NCI-H748 (cell line): ENCODE measurements around the gene ADD1.

Source experiments
- DNase-seq: peaks from one replicate; lab custom pipeline; 2025; ENCODE audit not compliant: unreplicated experiment; lab: John Stamatoyannopoulos, UW

The ADD1 gene

DNA sequence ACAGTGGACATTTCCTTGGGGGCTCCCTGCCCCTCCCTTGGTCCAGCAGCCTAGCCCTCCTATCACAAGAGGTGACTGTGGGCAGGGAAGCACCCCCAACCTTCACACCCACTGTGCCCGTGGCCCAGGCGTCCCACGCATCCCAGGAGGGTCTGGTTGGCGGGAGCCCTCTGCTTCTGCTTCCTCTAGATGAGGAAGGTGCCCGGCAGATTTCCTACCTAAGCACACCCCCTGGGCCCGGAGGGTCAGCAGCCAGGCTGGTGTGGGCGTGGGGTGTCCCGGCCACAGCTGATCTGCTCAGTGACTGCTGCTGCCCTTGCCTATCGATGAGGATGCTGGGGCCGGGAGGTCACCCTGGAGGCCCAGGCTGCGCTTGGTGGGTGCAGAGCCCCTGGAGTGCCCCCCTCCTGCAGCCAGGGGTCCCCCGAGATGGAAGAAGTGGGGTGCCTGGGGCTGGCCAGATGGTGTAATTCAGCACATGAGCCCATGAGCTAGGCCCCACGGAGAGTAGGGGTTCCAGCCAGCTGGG, 38.6 kb upstream of the ADD1 start:
- no peak for DNase-seq

DNA sequence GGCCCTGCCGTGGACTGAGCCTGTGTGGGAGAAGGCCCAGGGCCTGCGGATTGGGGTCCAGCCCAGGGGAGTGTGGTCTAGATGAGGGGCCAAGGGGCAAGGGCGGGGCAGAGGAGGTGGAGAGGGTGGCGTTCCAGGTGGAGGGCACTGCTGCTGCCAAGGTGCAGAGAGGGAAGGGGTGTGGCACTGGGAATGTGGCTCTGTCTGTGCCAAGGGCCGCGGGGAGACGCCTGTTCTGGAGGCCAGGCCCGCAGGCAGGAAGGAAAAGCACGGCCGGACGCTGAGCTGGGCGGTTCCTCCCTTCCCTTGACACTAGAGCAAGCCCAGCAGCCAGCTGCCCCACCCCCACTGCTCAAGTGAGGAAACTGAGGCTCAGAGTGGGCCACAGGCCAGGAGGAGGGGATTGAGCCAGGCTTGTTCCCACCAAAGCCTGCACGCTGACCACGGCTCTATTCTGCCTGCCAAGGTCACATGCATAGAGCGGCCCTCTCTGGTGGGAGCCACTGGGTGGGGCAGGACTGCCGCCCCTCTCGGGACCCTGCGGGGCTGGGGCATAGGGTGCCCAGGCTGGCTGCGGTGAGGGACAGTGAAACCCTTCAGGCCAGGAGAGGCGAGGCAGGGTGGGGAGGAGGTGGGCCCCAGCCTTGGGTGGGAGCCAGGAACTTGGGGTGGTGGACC, 37.8 kb upstream of the ADD1 start:
- DNase-seq, result no peak

DNA sequence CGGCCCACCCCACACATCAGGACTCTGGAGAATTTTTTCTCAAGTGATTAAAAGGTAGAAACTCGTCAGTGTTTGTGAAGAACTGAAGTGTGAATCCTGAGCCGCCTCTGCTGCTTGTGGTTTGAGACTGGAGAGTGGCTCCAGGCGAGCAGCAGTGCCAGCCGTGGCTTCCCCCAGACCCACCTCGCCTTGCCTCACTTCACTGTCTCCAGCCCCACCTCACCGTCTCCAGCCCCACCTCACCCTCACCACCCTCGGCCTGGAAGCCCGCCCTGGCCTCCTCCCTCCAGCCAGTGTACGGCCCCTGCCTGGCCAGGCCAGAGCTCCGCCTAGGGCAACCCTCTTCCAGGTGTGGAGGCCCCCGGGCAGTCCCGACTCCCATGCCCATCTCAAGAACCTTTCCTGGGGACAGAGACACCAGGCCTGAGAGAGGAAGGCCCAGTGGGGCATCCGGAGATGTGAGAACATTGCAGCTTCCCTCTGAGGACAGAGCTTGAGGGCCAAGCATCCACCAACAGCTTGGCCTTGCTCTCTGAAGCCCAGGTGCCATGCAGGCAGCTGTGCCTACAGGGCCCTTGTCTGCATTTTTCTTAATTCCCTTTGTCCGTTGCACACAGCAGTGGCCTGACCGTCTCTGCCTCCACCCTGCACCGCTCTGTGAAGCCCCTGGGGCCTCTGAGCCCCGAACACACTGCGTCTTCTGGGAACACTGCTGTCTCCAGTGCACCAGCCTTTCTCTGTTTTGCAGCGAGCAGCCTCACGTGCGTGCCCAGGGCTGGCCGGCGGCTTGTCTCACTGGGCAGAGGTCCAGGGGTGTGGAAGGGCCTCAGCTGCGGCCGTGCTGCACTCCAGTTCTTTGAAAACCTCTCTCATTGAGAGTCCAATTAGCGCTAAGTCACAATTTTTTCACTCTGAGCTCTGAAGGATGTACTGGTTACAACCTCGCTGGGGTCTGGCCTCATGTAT, 37.0 kb upstream of the ADD1 start:
- no peak for DNase-seq

DNA sequence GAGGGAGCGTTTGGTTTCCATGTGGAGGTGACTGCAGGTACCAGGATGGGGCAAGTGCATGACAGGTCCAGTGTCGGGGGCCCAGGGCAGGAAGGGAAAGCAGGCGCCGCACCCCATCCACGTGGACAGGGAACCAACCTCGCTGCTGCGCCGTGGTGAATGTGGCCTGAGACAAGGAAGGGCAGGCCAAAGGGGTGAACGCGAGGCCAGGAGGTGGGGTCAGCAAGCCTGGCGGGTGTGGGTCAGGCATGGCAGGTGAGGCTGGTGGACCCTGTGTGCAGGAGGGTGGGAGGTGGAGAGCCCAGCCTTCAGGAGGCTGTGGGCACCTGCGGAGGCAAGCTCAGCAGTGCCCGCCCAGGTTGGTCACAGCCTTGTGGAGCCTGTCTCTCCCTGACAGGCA, 36.1 kb upstream of the ADD1 start:
- no peak for DNase-seq

DNA sequence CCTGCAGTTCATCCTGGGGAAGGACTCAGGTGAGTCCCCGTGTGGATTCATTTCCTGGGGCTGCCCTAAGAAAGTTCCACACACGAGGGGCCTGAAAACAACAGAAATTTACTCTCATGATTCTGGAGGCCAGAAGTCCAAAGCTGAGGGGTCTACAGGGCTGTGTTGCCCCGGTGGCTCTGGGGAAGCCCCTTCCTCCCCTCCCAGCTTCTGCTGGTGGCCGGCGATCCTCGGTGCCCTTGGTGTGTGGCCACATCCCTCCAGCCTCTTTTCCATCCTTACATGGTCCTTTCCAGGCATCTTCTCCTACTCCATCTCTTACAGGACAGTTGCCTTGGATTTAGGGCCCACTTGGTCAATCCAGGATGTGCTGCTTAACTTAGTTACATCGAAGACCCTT, 35.6 kb upstream of the ADD1 start:
- no peak for DNase-seq

DNA sequence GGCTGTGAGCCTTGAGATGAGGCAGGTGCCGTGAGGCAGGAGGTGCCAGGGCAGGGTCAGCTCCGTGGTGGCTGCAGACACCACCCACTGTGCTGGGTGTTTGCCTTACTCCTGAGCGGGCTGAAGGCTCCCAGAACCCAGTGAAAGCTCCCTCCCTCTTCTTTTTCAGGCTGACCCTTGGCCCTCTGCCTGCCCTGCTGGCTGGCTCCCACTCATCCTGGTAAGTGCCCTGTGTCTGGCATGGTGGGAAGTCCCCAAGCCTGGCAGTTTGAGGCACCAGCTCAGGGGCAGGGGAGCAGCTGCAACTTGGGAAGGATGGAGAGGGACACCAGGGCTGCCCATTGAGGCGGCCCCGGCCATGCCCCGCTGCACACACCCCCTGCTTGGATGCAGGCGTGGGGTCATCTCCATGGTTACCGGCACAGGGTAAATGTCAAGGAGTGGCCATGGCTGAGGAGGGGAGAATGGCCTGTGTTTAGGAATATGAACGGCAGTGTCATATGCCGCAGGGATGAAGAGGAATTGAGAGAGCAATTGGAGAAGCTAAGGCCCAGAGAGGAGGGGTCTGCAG, 33.9 kb upstream of the ADD1 start:
- no peak for DNase-seq

DNA sequence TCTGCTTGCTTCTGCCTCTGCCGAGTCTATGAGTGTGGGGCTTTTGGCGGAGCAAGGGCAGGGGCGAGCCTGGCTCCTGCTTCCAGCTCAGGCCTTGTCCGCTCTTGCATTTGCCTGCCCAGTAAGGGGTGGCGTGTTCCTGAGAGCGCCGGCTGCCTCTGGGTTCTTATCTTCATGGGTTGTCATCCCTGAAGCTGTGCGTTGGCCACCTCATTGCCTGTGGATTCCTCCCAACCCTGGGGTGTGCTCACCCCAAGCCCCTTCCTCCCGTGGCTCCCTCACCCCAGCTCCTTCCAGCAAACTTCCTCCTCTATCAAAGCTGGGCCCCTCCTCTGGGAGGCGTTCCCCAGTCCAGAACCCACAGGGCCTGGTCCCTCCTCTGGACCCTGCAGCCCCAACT, 33.3 kb upstream of the ADD1 start:
- no peak for DNase-seq

DNA sequence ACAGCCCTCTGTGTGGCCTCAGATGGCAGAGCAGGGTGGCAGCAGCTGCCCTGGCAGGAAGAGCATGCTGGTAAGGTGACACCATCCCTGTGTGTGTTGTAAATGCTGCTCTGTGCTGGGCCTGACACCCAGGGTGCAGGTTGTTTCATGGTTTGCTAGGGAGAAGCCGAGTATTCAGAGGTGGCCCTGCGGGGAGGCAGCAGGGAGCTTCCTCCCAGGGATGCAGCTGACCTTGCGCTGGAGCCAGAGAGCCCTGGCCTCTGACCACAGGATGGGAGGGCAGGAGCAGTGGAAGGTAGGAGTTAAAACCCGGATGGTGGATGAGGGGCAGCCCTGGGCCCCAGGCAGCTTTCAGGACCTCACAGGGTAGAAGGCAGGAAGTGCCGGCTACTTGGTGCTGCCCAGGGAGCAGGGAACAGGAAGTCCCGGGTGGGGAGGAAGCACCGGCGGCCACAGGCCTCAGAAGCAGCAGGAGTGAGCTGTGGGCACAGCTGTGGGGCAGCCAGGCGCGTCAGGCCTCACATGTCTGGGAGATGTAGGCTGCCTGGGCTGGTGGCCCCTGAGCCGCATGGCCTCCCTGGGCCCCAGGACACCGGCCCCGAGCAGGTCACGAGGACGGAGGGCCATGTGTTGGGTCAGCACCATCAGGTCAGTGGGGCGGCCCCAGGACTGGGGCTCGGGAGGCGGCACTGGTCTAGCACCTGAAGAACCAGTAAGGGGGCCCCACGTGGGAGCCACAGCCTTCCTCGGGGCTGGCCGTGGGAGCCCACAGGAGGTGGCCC, 31.6 kb upstream of the ADD1 start:
- no peak for DNase-seq

DNA sequence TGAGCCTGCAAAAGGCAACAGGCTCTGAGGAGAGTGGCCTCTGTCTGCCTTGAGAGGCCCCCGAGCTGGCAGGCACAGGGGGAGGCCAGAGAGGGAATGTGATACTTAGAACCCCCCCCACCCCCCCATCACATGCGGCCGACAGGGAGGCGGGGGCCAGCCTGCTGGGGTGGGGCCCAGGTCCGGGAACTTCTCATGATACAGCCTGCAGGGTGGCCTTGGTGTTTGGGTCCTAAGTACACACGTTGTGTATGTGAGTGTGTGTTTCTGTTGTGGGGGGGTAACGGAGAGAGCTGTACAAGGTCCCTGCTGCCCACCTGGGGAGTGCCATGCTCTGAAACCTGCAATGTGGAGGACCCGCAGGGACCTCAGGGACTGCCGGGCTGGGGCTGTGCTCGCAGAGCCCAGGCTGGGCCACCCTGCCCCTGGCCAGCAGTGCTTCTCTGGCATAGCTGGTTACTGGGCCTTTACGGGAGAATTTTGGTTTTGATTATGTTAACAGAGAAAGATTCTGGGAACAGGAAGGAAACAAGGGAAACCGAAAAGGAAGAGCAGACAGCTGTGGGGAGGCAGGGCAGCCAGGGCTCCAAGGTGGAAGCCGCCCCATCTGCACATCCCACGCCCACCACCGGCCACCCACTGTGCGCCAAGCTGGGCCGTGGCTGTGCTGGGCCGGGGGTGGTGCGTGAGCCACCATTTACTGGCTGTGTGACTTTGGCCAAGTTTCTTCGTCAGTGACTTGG, 30.9 kb upstream of the ADD1 start:
- no peak for DNase-seq

DNA sequence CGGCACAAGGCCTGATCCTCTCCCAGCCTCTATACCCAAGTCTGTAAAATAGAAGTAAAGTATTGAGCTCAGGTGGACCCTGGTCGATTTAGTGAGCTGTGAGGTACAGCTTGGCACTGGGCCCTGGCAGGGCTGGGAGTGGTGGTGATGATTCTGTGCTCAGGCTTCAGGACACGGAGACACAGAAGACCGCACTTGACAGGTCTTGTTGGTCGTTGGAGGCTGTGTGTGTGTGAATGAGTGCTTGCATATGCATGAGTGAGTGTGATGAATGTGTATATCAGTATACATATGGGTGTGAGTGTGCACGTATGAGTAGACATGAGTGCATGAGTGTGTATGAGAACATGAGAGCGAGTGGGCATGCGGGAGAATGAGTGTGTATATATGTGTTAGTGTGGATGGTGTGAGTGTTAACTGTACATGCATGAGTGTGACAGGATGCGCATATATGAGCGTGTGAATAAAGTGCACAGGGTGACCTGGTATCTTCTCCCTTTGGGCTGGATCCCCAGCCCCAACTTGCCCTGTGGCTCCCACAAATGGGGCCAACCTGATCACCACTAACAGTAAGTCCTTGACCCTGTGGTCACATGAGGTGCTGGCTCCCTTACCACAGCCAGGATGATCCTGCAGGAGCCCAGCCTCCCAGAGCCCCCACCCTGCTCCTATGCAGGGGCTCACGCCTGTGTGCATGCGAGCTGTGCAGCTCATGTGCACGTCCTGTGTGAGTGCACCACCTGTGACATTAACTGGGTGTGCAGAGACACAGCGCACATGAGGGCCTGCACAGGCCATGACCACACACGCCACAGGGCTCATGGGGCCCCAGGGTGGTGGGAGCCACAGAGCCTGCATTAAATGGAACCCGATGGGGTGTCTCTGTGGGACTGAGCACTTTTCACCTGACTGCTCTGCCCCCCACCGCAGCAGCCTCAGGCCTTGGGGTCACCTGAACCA, 29.9 kb upstream of the ADD1 start:
- DNase-seq, result no peak

DNA sequence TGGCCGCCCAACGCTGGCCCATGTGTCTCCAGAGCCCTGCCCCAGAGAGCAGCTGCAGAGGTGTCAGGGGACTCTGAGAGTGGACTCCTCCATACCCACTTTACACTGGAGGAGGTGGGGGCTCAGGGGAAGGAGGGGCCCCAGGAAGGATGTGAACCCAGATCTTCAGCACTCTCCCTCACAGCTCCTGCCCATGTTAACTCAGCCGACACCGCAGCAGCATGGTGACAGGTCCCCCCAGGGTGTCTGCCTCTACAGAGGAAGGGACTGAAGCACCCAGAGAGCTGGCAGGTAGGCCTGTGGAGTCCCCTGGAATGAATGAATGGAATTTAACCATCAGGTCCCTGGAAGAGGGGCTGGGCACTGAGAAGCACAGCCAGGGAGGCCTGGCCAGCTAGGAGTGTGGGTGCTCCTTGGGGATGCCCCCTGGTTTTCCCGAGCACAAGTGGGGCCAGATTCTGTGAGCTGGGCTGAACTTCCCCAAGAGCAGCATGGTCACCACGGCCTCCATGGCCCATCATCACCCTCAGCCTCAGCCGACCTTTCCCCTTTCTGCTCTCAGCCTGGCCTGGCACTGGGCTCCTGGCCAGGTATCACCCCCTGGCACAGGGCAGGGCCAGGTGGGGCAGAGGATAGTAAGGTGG, 28.9 kb upstream of the ADD1 start:
- DNase-seq, result no peak

DNA sequence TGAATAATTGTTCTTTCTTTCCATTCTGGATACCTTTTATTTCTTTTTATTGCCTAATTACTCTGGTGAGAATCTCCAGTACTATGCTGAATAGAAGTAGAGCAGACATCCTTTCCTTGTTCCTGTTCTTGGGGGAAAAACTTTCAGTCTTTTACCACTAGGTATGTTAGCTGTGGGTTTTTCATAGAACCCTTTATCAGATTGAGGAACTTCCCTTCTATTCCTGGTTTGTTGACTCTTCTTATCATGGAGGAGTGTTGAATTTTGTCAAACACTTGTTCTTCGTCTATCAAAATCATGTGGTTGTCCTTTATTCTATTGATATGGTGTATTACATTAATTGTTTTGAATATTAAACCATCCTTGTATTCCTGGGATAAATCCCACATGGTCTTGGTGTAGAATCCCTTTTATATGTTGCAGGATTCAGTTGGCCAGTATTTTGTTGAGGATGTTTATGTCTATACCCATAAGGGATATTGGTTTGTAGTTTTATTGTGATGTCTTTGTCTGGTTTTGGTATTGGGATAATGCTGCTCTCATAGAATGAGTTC, 27.2 kb upstream of the ADD1 start:
- no peak for DNase-seq

DNA sequence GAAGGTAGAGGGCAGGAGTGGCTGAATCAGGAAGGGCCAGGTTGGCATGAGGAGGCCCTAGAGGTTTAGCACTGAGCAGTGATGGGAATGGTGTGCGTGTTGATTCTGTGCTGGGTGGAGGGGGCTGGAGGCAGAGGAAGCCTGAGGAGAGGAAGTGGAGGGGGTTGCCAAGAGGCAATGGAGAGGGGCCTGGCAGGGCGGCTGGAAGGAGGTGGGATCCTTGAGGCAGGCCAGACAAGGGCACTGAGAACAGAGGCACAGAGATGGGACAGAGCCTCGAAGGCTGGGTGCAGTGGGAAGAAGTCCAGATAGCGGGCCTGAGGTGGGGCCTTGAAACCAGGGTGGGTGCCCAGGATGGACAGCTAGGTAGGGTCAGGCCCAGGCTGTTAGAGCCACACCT, 26.5 kb upstream of the ADD1 start:
- DNase-seq, result no peak

DNA sequence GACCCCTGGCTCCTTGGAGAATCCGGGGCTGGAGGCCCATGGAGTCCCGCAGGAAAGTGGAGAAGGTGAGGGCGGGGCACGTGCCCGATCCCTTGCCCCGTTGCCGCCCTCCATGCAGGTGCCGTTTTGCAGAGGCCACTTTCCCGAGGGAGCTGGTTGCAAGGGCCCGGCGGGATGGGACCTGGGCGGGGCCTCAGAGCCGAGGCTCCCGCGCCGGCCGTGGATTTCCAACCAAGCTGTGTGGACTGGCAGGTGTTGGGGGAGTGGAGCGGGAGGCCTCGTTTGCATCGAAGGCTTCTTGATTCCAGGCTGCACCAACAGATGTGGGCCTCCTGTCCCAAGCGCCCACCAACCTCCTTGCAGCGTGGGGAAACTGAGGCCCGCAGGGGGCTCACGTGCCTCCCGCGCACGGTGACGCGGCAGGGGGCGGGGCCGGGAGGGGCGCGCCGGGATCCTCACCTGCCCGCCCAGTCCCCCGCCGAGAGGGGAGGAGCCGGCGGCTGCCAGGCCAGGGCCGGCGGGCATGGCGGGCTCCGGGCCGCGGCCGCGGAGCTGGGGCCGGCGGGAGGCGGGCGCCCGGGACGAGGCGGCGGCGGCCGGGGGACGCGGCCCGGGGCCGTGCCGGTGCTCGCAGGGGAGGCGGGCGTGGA, 25.8 kb upstream of the ADD1 start:
- peak; percentile 48 for DNase-seq

DNA sequence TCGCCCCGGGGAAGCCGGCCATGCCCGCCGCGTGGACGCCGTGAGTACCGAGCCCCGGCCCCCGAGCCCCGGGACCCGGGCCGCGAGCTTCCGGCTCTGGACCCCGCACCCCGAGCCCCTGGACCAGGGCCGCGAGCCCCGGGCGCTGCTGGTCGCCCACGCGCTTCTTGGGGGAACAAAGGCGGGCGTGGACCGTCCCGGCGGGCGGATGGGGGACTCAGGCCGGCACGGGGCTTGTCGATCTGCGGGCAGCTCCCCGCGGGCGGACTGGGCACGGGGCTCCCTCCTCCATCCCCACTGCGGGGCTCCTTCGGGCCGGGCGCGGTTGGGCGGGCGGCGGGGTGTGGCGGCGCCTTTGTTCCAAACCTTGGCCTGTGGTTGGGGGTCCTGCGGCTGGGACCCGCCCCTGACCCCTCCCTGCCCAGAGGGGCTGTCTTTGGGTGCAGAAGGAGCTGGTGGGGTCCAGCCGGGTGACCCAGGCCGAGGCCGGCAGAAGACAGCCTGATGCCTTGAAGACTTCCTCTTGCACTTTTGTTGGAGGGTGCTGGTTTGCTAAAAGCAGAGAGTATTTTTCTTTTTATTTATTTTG, 25.2 kb upstream of the ADD1 start:
- peak; percentile 21 for DNase-seq

DNA sequence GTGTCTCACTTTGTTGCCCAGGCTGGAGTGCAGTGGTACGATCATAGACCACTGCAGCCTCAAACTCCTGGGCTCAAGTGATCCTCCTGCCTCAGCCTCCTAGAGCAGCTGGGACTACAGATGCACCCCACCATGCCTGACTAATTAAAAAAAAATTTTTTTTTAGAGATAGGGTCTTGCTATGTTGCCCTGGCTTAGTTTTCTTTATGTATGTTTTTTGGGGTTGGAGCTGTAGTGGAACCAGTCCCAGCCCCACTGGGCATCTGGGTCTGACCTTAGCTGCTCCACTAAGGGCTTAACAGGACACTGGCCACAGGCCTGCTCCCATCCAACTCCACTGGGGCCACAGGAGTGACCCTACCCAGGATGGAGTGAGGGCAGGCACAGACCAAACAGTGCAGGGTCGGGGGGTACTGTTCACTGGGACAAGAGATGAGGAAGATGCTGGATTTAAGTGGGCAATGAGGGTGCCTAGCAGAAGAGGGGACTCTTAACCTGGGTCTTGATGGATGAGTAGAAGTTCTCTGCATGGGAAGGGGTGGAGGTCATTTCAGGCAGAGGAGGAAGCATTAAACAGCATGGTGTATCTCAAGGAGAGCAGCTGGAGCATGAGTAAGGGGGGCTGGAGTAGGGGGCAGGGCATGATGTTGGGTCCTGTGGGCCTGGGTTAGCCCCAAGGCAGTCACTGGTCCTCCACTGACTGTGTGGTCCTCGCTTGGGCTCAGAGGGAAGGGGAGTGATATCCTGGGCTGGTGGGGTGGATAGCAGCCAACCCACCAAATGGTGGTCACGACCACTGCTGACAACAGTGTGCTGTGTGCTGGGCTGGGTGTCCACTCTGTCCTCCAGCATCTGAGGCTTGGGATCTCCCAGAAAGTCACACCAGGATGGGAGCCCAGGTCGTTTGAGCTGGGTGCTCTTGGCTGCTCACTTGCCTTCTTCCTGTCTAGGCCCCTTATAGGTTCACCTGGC, 24.1 kb upstream of the ADD1 start:
- no peak for DNase-seq
